NCI-H2029 (cell line): ENCODE measurements around the gene NFYC.

Experiments used
- DNase-seq: peaks from one replicate; lab custom pipeline; 2025; lab: John Stamatoyannopoulos, UW

NFYC gene

GRCh38 chr1:40691538-40692428, at the start of gene NFYC:
Gene NFYC (plus strand): TSS chr1:40691704. CDS start chr1:40738844, 47,140 bp downstream.
- DNase-seq, result peak; percentile 100

- no peak for DNase-seq
Measured at GRCh38 chr1:40645118-40645680, 46.3 kb upstream of the NFYC start.

DNA sequence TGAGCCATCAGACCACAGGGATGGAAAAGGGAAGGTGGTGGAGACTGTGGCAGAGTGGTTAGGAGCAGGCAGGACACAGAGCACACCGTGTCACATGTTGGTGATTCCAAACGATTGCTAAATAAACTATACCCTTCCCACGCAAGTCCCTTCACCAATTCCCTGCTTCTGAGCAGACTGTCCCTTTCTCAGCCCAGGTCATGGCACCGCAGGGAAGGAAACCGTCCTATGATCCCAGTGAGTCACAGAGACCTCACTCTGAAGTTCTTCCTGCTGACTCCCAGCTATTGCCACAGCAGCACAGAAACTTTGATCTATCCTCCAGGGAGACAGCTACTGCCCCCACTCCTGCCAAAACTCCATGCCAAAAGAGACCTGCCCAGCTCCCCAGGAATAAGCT, 45.2 kb upstream of the NFYC start:
- no peak for DNase-seq

DNA sequence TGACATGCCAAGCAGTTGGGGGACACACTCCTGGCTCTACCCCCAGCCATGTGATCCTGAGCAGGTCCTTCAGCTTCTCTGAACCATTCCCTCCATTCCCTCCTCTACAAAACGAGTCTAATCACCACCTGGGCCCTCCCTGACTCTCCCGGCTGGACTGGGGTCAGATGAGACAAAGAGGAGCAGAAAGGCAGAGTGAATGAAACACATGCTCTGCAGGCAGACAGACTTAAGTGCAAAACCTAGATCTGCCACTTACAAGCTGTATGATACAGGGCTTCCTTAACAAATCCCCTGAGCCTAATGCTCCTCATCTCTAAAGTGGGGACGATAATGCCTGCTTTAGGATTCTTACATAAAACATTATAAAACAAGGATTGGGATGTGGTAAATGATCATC, 43.3 kb upstream of the NFYC start:
- DNase-seq, result no peak

GRCh38 chr1:40648928-40649591, 42.4 kb upstream of the NFYC start:
- DNase-seq, result peak; percentile 98

GRCh38 chr1:40649592-40649930, 41.9 kb upstream of the NFYC start:
- peak; percentile 96 for DNase-seq

GRCh38 chr1:40650075-40650474, 41.4 kb upstream of the NFYC start:
- DNase-seq, result peak; percentile 60

GRCh38 chr1:40651138-40651857, 40.2 kb upstream of the NFYC start:
- peak; percentile 100 for DNase-seq

GRCh38 chr1:40652468-40652867, 39.0 kb upstream of the NFYC start:
- no peak for DNase-seq

DNA sequence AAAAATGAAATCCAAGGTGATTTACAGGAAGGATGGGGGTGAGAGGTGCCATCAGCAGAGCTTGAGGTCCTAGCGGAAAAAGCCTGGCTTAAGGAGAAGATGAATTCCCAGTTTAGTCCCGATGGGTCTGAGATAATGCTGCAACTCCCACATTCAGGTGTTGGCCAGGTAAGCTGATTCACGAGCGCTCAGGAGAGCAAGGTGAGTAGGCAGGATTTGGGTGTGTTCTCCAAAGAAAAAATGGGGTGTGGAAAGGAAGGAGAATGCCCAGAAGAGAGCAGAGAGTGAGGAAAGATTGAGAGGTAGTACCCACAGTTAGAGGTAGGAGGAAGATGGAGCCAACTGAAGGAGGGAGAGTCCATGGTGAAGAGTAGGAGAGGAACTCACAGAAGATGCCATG, 38.5 kb upstream of the NFYC start:
- no peak for DNase-seq

DNA sequence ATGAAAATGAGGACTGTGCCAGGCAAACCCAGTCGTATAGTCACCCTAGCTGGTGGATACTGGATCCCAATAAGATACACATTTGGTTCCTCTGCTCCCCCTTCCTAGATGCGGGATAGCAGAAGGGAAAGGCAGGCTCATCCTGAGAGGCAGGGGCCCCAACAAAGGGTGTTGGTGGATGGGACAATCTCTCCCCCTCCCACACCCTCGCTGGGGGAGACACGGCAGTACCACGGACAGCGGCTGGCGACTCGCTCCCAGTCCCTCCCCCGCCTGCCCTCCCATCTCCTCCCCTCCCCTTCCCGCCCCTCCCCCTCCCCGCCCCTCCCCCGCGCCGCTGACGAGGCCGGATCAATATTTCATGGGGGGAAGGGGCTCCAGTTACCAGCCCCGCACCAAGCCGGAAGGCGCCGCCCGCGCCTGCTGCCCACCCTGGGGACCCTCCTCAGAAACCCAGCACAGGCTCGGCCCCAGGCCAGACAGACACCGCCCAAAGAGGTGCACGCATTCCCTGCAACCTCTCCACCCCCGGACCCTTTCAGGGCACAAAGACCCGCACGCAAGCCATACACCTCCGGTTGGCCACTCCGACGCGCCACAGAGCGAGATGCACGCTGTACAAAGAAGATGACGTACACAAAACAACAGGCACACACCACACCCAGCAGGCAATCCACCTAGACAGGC, 37.5 kb upstream of the NFYC start:
- no peak for DNase-seq

DNA sequence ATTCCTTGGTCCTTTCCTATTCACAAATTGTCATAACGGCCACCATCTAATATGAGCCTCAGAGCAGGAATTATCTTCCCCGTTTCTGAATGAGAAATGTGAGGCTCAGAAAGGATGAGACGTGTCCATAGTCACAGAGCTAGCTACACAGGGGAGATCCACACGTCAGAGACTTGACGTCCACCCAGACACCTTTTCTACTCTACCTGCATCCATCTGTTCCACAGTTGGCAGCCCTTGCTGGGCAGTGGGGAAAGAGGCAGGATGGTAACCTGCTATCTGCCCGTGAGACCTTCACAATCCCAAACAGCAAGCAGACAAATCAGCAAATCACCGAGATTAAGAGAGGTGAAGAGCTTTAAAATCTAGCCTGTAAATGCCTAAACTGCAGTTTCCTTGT, 34.5 kb upstream of the NFYC start:
- no peak for DNase-seq

DNA sequence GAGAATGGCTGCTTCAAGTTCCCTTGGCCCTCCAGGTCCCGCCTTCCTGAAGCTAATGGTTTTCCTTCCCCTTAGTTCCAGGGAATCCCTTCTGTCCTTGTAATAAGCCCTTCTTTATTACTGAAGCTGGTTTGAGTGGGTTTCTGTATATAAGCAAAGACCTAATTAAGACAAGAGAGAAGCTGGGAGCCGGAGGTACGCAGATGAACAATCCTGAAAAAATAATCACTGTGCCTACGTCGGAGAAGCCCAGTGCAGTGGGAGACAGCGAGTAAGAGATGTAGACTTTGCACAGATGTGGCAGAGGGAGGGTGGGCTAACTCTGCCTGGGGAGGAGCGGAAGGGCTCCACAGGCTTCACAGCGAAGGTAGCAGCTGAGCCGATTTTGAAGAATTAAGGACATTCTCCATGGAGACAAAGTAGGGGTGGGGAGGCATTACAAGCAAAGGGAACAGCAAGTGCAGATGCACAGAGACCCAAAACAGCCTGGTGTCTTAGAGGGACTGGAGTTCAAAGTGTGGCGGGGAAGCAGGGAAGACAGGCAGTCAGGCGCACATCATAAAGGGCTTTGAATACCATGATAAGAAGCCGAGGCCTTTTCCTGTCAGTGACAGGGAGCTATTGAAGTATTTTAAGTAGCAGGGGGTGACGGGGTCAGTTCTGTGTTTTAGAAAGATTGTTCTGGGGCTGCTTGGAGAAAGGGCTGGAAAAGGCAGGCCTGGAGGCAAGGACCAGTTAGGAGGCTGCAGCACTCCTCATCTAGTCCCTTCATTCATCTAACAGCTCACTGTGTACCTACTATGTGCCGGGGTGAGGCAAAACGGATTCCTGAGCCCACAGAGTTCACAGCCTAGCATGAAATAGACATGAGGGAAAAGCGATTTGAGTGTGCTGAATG, 32.5 kb upstream of the NFYC start:
- no peak for DNase-seq

DNA sequence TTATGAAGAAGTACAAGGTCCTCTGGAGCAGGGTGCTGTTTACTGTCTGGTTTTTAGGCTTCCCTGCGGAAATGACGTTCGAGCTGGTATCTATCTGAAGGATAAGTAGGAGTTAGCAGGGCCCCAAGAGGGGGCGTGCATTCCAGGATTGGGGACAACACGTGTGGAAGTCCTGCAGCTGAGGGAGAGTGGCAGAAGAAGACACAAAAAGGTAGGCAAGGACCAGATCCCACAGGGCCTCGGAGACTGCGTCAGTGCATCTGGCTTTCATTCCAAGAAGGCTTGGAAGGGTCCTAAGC, 31.9 kb upstream of the NFYC start:
- DNase-seq, result no peak

DNA sequence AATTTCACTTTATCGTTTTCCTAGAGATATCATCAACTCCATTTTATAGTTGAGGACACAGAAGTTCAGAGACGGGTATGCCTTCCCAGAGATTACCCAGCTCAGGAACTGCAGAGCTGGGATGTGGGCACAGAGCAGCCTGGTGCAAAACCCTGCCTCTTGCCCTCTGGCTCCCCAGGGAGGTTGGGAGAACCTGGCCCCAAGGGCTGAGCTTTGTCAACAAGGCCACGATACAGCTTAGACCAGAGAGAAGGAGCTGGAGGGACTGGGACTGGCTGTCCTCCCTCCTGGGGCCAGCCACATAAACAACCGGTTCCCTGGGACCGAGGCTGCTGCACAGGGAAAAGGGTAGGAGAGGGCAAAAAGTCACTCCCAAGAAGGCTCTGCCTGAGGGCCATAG, 29.8 kb upstream of the NFYC start:
- no peak for DNase-seq

- DNase-seq, result no peak
Measured at GRCh38 chr1:40662151-40662550, 29.4 kb upstream of the NFYC start.

GRCh38 chr1:40662864-40663263, 28.6 kb upstream of the NFYC start:
- no peak for DNase-seq

DNA sequence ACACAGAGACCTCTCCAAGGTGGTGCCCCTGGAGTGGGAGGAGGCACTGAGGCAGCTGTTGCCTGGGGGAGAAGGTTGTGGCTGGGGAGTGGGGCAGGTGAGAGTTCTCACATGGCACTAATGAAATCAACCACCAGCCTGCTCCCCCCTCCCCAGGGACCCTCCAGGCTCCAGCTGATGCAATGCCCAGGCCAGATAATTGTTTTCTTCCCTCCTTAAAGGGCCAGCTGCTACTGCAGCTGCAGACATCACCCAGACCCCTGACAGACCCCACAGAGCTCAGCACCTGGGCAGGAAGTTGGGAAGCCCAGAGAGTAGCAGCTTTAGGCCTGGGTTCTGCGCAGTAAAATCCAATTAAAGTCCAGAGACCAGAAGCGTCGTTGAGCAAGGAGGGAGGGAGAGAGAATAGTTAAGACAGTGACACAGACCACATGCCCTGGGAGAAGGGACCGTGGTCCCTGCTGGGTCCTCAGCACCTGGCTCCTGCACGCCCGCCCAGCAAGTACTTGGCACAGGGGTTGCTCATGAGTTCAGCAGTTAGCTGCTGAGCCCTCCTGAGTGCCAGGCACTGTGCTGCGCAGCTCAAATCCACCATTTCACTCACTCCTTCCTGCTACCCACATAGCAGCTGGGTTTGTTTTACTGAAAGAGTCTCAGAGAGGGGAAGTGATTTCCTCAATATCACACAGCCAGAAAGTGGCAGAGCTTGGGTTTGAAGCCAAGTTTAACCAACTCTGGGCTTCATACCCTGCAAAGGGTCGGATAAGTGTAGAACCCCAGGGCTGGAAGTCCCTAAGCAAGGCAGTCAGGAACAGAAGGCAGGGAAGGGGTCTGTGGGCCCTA, 28.0 kb upstream of the NFYC start:
- no peak for DNase-seq

DNA sequence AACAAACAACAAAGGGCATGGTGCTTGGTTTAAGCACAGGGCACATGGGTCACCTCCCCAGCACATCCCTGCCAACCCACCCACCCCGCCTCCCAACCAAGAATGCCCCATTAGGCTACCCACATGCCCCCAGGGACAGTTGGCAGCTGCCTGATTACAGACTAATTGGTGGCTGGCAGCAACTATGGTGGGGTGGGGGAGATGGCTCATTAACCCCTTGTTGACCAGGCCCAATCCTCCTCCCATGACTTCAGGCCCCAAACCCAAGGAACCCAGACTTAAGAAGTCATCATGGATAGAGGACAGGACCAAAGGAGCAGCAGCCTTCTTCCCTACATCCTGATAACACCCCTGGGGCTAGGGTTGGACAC, 27.4 kb upstream of the NFYC start:
- DNase-seq, result no peak

GRCh38 chr1:40664791-40665190, 26.7 kb upstream of the NFYC start:
- DNase-seq, result no peak
